ENCODE measurements around the gene ZNF485. TPM values are rescaled to one million over a fixed set of nuclear protein-coding genes. Genes with fewer than 3 reads are reported as not detected.
A peak's percentile ranks its signal among the peaks of the same experiment; 100 is the strongest.
"Not testable (repeated sequence)": the region's sequence is repeated elsewhere in the genome, so short reads cannot be mapped to it uniquely, and the experiment has no call there.

ZNF485 gene
- 2.7 TPM for polyA plus RNA-seq (ENCODE audit: insufficient read length)

- DNase-seq (ENCODE audit: low read depth), result no peak
These were observed at the start of gene ZNF485 for GRCh38 chr10:43606323-43607198. TSS of gene ZNF485 (plus strand) at chr10:43606438. CDS start at chr10:43607051, 613 bp downstream.

GRCh38 chr10:43557214-43557613 lies 49.0 kb upstream of the ZNF485 start:
- DNase-seq (ENCODE audit: low read depth), result no peak

- no peak for DNase-seq (ENCODE audit: low read depth)
These were observed 36.6 kb upstream of the ZNF485 start for GRCh38 chr10:43569681-43570080.

GRCh38 chr10:43570971-43571370 lies 35.3 kb upstream of the ZNF485 start:
- DNase-seq (ENCODE audit: low read depth), result no peak

- DNase-seq (ENCODE audit: low read depth), result no peak
These were observed 32.8 kb upstream of the ZNF485 start for GRCh38 chr10:43573250-43574000.

GRCh38 chr10:43574001-43574892 lies 32.0 kb upstream of the ZNF485 start, which contains the start of gene ZNF239:
TSS of gene ZNF239 (minus strand) at chr10:43574616. CDS start at chr10:43558079, 16,537 bp downstream.
- DNase-seq (ENCODE audit: low read depth), result peak; percentile 52

- DNase-seq (ENCODE audit: low read depth), result no peak
These were observed 31.3 kb upstream of the ZNF485 start for GRCh38 chr10:43574906-43575305.

- DNase-seq (ENCODE audit: low read depth), result no peak
These were observed 30.2 kb upstream of the ZNF485 start for GRCh38 chr10:43576062-43576461.

GRCh38 chr10:43576580-43576979 lies 29.7 kb upstream of the ZNF485 start:
- no peak for DNase-seq (ENCODE audit: low read depth)

GRCh38 chr10:43584051-43584450 lies 22.2 kb upstream of the ZNF485 start:
- DNase-seq (ENCODE audit: low read depth), result no peak

GRCh38 chr10:43585046-43585445 lies 21.2 kb upstream of the ZNF485 start:
- no peak for DNase-seq (ENCODE audit: low read depth)

- no peak for DNase-seq (ENCODE audit: low read depth)
These were observed 20.1 kb upstream of the ZNF485 start for GRCh38 chr10:43585981-43586729.

GRCh38 chr10:43586730-43587115 lies 19.5 kb upstream of the ZNF485 start:
- not testable (repeated sequence) for DNase-seq (ENCODE audit: low read depth)

- no peak for DNase-seq (ENCODE audit: low read depth)
These were observed 14.8 kb upstream of the ZNF485 start for GRCh38 chr10:43591303-43591904.

GRCh38 chr10:43594944-43595589 lies 11.2 kb upstream of the ZNF485 start:
- no peak for DNase-seq (ENCODE audit: low read depth)

- DNase-seq (ENCODE audit: low read depth), result no peak
These were observed 10.4 kb upstream of the ZNF485 start for GRCh38 chr10:43595739-43596298.

- DNase-seq (ENCODE audit: low read depth), result no peak
These were observed 9.7 kb upstream of the ZNF485 start for GRCh38 chr10:43596546-43596945.

GRCh38 chr10:43598446-43598845 lies 7.8 kb upstream of the ZNF485 start:
- DNase-seq (ENCODE audit: low read depth), result no peak

GRCh38 chr10:43599333-43599732 lies 6.9 kb upstream of the ZNF485 start:
- DNase-seq (ENCODE audit: low read depth), result no peak

- DNase-seq (ENCODE audit: low read depth), result not testable (repeated sequence)
These were observed 4.7 kb upstream of the ZNF485 start for GRCh38 chr10:43601576-43601975.
